ENCODE data around the gene TBXAS1. TPM values are rescaled to one million over a fixed set of nuclear protein-coding genes. Genes with fewer than 3 reads are reported as not detected.

The TBXAS1 gene
- polyA plus RNA-seq, 2 of the 4 experiments (the other 2 are of a cell fraction) = 8.8 to 11.6 TPM

- WGBS (ENCODE audit: missing lambda C conversion rate) = 73% methylated on average over 5 of the region's 5 CpGs
- Histone ChIP-seq H3K27ac (no peak overlapping the region), H3K4me3 (no peak overlapping the region), H3K9me3 (no peaks in the 10 kb centered on the region), H3K4me1 (no peaks in the 10 kb centered on the region), H3K4me2 (no peak overlapping the region)
- TF ChIP-seq HMGXB4 (CRISPR knock-in tag; IDR thresholded peaks at IDR 0.05; ENCODE audit: borderline replicate concordance) = no peak
- FAIRE-seq = no peak
- POLR2A ChIA-PET = no interaction called here
- CTCF ChIA-PET = no interaction called here
- ATAC-seq = no peak
- DNase-seq (ENCODE audit: low read depth in 1 of 2, low spot score in 1 of 2) = no peak
Measured at GRCh38 chr7:139889186-139889871, 60.3 kb downstream of the TBXAS1 start.

- H3K9me3 ChIP-seq = no peaks in the 10 kb centered on the region
- ChIA-PET POLR2A (no interaction called here), CTCF (interaction anchor here (0.6 to 1.6 kb wide), 3 partner anchors 18 to 248 kb away, joined by 3 to 4 read pairs (median 3); no protein-coding TSS in a partner anchor)
- no peak for ATAC-seq
- no peak for FAIRE-seq
- no peak overlapping the region for H3K4me2 ChIP-seq
- no peaks in the 10 kb centered on the region for H3K4me1 ChIP-seq
- TF ChIP-seq CHD2 (IDR thresholded peaks at IDR 0.05; ENCODE audit: low read length, partially characterized antibody) (no peak), RARB (CRISPR knock-in tag; IDR thresholded peaks at IDR 0.05) (no peak), CBX2 (IDR thresholded peaks at IDR 0.05; ENCODE audit: borderline replicate concordance, low read depth) (no peak), CHD4 (IDR thresholded peaks at IDR 0.05; ENCODE audit: borderline replicate concordance) (no peak)
- H3K27ac ChIP-seq = no peak overlapping the region
- DNase-seq (ENCODE audit: low read depth in 1 of 2, low spot score in 1 of 2) = no peak
- no peak overlapping the region for H3K4me3 ChIP-seq
- WGBS (ENCODE audit: missing lambda C conversion rate) = 69% methylated on average over 1 of the region's 1 CpG
Measured at GRCh38 chr7:139893461-139893860, 64.4 kb downstream of the TBXAS1 start.

- FAIRE-seq (no peak), ATAC-seq (no peak), DNase-seq (ENCODE audit: low read depth in 1 of 2, low spot score in 1 of 2) (no peak)
- 91% methylated on average over 4 of the region's 4 CpGs for WGBS (ENCODE audit: missing lambda C conversion rate)
- Histone ChIP-seq H3K4me2 (no peak overlapping the region), H3K4me1 (no peaks in the 10 kb centered on the region), H3K27ac (no peak overlapping the region), H3K4me3 (no peak overlapping the region), H3K9me3 (no peaks in the 10 kb centered on the region)
- TF ChIP-seq CTCF (IDR thresholded peaks at IDR 0.05) = no peak
- no peak for TF ChIP-seq KDM1A (IDR thresholded peaks at IDR 0.05; ENCODE audit: low read depth)
- TF ChIP-seq POLR2AphosphoS2 (conservative IDR thresholded peaks at IDR 0.05; ENCODE audit: low read length) = no peak
- no peak for TF ChIP-seq RNF2 (IDR thresholded peaks at IDR 0.05; ENCODE audit: borderline replicate concordance, low read depth)
- no peak for TF ChIP-seq EHF (CRISPR knock-in tag; IDR thresholded peaks at IDR 0.05)
- no peak for TF ChIP-seq FOSL2 (IDR thresholded peaks at IDR 0.05)
- no peak for TF ChIP-seq FOSL2 (CRISPR knock-in tag; IDR thresholded peaks at IDR 0.05)
- TF ChIP-seq EP300 (IDR thresholded peaks at IDR 0.05) = no peak
- ChIA-PET CTCF (interaction anchor here (0.7 to 1.6 kb wide), 2 partner anchors 48 to 248 kb away, joined by 3 to 4 read pairs; no protein-coding TSS in a partner anchor), POLR2A (no interaction called here)
Measured at GRCh38 chr7:139893999-139894398, 64.9 kb downstream of the TBXAS1 start.

- FAIRE-seq (no peak), ATAC-seq (no peak), DNase-seq (ENCODE audit: low read depth in 1 of 2, low spot score in 1 of 2) (no peak)
- Histone ChIP-seq H3K9me3 (no peaks in the 10 kb centered on the region), H3K4me2 (no peak overlapping the region), H3K4me3 (no peak overlapping the region), H3K27ac (no peak overlapping the region), H3K4me1 (no peaks in the 10 kb centered on the region)
- 83% methylated on average over 6 of the region's 6 CpGs for WGBS (ENCODE audit: missing lambda C conversion rate)
- TF ChIP-seq GATA3 (IDR thresholded peaks at IDR 0.05; ENCODE audit: borderline replicate concordance) (no peak), CBX8 (IDR thresholded peaks at IDR 0.05) (no peak), NR3C1 (IDR thresholded peaks at IDR 0.05) (no peak), JUNB (IDR thresholded peaks at IDR 0.05) (no peak), ELK1 (IDR thresholded peaks at IDR 0.05; ENCODE audit: low read depth, low read length) (no peak), E2F6 (IDR thresholded peaks at IDR 0.05; ENCODE audit: borderline replicate concordance, low read depth) (no peak), ZC3H11A (IDR thresholded peaks at IDR 0.05) (no peak), HOXA7 (CRISPR knock-in tag; IDR thresholded peaks at IDR 0.05) (no peak), MAZ (IDR thresholded peaks at IDR 0.05; ENCODE audit: borderline replicate concordance, low read depth, low read length) (no peak), TP53 (CRISPR knock-in tag; IDR thresholded peaks at IDR 0.05) (no peak)
- CTCF ChIA-PET = interaction anchor here (0.7 to 1.3 kb wide), 2 partner anchors 108 kb away, joined by 3 read pairs; no protein-coding TSS in a partner anchor
- POLR2A ChIA-PET = no interaction called here
Measured at GRCh38 chr7:139895141-139895829, 66.2 kb downstream of the TBXAS1 start.
